Measurements from ENCODE around the gene PDE4D.

Gene PDE4D

GRCh38 chr5:59206132-59206581 is 687.4 kb downstream of the PDE4D start:
- DNase-seq (ENCODE audit: low read depth) = no peak

- no peak for DNase-seq (ENCODE audit: low read depth)
These were observed 689.2 kb downstream of the PDE4D start for GRCh38 chr5:59204114-59204897.

- DNase-seq (ENCODE audit: low read depth) = no peak
These were observed 693.7 kb downstream of the PDE4D start for GRCh38 chr5:59199868-59200267.

GRCh38 chr5:59198832-59199231 is 694.7 kb downstream of the PDE4D start:
- DNase-seq (ENCODE audit: low read depth) = no peak

- no peak for DNase-seq (ENCODE audit: low read depth)
These were observed 695.2 kb downstream of the PDE4D start for GRCh38 chr5:59198365-59198764.

- no peak for DNase-seq (ENCODE audit: low read depth)
These were observed 695.6 kb downstream of the PDE4D start for GRCh38 chr5:59197911-59198310.

- DNase-seq (ENCODE audit: low read depth) = no peak
These were observed 699.8 kb downstream of the PDE4D start for GRCh38 chr5:59193616-59194319.

GRCh38 chr5:59190746-59191145 is 702.8 kb downstream of the PDE4D start:
- no peak for DNase-seq (ENCODE audit: low read depth)

GRCh38 chr5:59189472-59190244 is 703.9 kb downstream of the PDE4D start:
- no peak for DNase-seq (ENCODE audit: low read depth)

- DNase-seq (ENCODE audit: low read depth) = peak; percentile 21
These were observed 704.9 kb downstream of the PDE4D start for GRCh38 chr5:59188419-59189225.

GRCh38 chr5:59187857-59188256 is 705.7 kb downstream of the PDE4D start:
- no peak for DNase-seq (ENCODE audit: low read depth)

- no peak for DNase-seq (ENCODE audit: low read depth)
These were observed 706.9 kb downstream of the PDE4D start for GRCh38 chr5:59186623-59187022.

GRCh38 chr5:59185757-59186385 is 707.7 kb downstream of the PDE4D start:
- no peak for DNase-seq (ENCODE audit: low read depth)

- DNase-seq (ENCODE audit: low read depth) = no peak
These were observed 708.8 kb downstream of the PDE4D start for GRCh38 chr5:59184769-59185168.

- no peak for DNase-seq (ENCODE audit: low read depth)
These were observed 710.8 kb downstream of the PDE4D start for GRCh38 chr5:59182760-59183159.

GRCh38 chr5:59180515-59180914 is 713.0 kb downstream of the PDE4D start:
- no peak for DNase-seq (ENCODE audit: low read depth)

- no peak for DNase-seq (ENCODE audit: low read depth)
These were observed 713.8 kb downstream of the PDE4D start for GRCh38 chr5:59179704-59180103.

GRCh38 chr5:59178482-59178881 is 715.0 kb downstream of the PDE4D start:
- no peak for DNase-seq (ENCODE audit: low read depth)

- no peak for DNase-seq (ENCODE audit: low read depth)
These were observed 715.5 kb downstream of the PDE4D start for GRCh38 chr5:59178071-59178470.

GRCh38 chr5:59177644-59178043 is 715.9 kb downstream of the PDE4D start:
- no peak for DNase-seq (ENCODE audit: low read depth)

- DNase-seq (ENCODE audit: low read depth) = no peak
These were observed 719.2 kb downstream of the PDE4D start for GRCh38 chr5:59174248-59174844.
